Osteoblast (primary cell): ENCODE data around the gene SLC38A1. TPM values are rescaled to one million over a fixed set of nuclear protein-coding genes. Genes with fewer than 3 reads are reported as not detected.

Experiments
- DNase-seq: peaks from one replicate; pipeline ENCODE4 v3.0.0; 2011; ENCODE audit warnings: low spot score, mixed read lengths; ENCODE audit not compliant: insufficient read length; ENCODE audit errors: missing footprints
- H2AFZ ChIP-seq: 2 replicates; pipeline ENCODE4 v1.6.0; 2011; ENCODE audit warnings: mild to moderate bottlenecking, low read length
- H3K27ac ChIP-seq: 2 replicates; pipeline ENCODE4 v1.5.1; 2011; ENCODE audit warnings: mild to moderate bottlenecking, low read depth, low read length, moderate library complexity
- H3K27me3 ChIP-seq: 2 replicates; pipeline ENCODE4 v1.6.0; 2012; ENCODE audit warnings: mild to moderate bottlenecking, control low read depth, inconsistent platforms, low read length, moderate library complexity; ENCODE audit not compliant: insufficient read depth
- H3K36me3 ChIP-seq: 2 replicates; pipeline ENCODE4 v1.5.1; 2011; ENCODE audit warnings: mild to moderate bottlenecking, low read length, control low read depth, moderate library complexity; ENCODE audit not compliant: insufficient read depth
- H3K4me1 ChIP-seq: 2 replicates; pipeline ENCODE4 v1.5.1; 2011; ENCODE audit warnings: mild to moderate bottlenecking, low read length, control low read depth, moderate library complexity; ENCODE audit not compliant: insufficient read depth
- H3K4me2 ChIP-seq: 2 replicates; pipeline ENCODE4 v1.6.0; 2011; ENCODE audit warnings: mild to moderate bottlenecking, low read length; ENCODE audit not compliant: insufficient read depth
- H3K4me3 ChIP-seq: fragments of 200-600 bp; sonication (generic); 3 replicates; pipeline ENCODE4 v1.5.1; 2012; ENCODE audit warnings: mild to moderate bottlenecking, low read length, inconsistent platforms; ENCODE audit not compliant: insufficient read depth
- H3K79me2 ChIP-seq: 2 replicates; pipeline ENCODE4 v1.6.0; 2012; ENCODE audit warnings: mild to moderate bottlenecking, low read length, control low read depth, inconsistent platforms; ENCODE audit not compliant: insufficient read depth
- H3K9me3 ChIP-seq: 2 replicates; pipeline ENCODE4 v1.5.1; 2011; ENCODE audit warnings: low read depth, low read length, control low read depth
- H4K20me1 ChIP-seq: 2 replicates; pipeline ENCODE4 v1.6.0; 2012; ENCODE audit warnings: mild to moderate bottlenecking, low read length, control low read depth; ENCODE audit not compliant: insufficient read depth
- CTCF ChIP-seq: IDR thresholded peaks from 2 replicates; pipeline ENCODE4 v1.5.1; 2011; ENCODE audit warnings: mild to moderate bottlenecking, low read depth, low read length, moderate library complexity; ENCODE audit errors: extremely low read depth
- total RNA-seq: library from RNA; depleted of rRNA; stranded (reverse); fragments of >200 nt; gene quantifications from 2 replicates; pipeline ENCODE4 v1.2.3, GENCODE V29; 2012

SLC38A1 gene
- total RNA-seq, 1 donor = 29.7 TPM

GRCh38 chr12:46219132-46219876, 49.5 kb downstream of the SLC38A1 start:
- no peak for DNase-seq
- H3K4me3 ChIP-seq = no peak overlapping the region
- H4K20me1 ChIP-seq = no peaks in the 10 kb centered on the region
- no peak overlapping the region for H3K27ac ChIP-seq
- H3K79me2 ChIP-seq = no peaks in the 10 kb centered on the region
- TF ChIP-seq CTCF = no peak
- H2AFZ ChIP-seq = no peak overlapping the region
- H3K27me3 ChIP-seq = no peaks in the 10 kb centered on the region
- peaks cover 10% of the 10 kb centered on the region for H3K4me1 ChIP-seq
- no peak overlapping the region for H3K4me2 ChIP-seq
- no peaks in the 10 kb centered on the region for H3K9me3 ChIP-seq
- H3K36me3 ChIP-seq = no peaks in the 10 kb centered on the region

- H3K27me3 ChIP-seq = no peaks in the 10 kb centered on the region
- no peak overlapping the region for H2AFZ ChIP-seq
- no peaks in the 10 kb centered on the region for H3K36me3 ChIP-seq
- no peak overlapping the region for H3K4me3 ChIP-seq
- no peak for TF ChIP-seq CTCF
- H3K9me3 ChIP-seq = no peaks in the 10 kb centered on the region
- no peaks in the 10 kb centered on the region for H4K20me1 ChIP-seq
- no peaks in the 10 kb centered on the region for H3K79me2 ChIP-seq
- peaks cover 10% of the 10 kb centered on the region for H3K4me1 ChIP-seq
- no peak overlapping the region for H3K27ac ChIP-seq
- no peak for DNase-seq
- H3K4me2 ChIP-seq = no peak overlapping the region
Observed at GRCh38 chr12:46218322-46219095, 50.3 kb downstream of the SLC38A1 start.

GRCh38 chr12:46217541-46218321, 51.1 kb downstream of the SLC38A1 start:
- Histone ChIP-seq H3K4me3 (no peak overlapping the region), H2AFZ (no peak overlapping the region), H3K4me2 (no peak overlapping the region), H3K27ac (no peak overlapping the region), H3K4me1 (peaks cover 10% of the 10 kb centered on the region), H3K79me2 (no peaks in the 10 kb centered on the region), H3K27me3 (no peaks in the 10 kb centered on the region), H3K36me3 (no peaks in the 10 kb centered on the region), H4K20me1 (no peaks in the 10 kb centered on the region), H3K9me3 (no peaks in the 10 kb centered on the region)
- TF ChIP-seq CTCF = no peak
- DNase-seq = no peak
